Lung (tissue), 12 donors: Measurements from ENCODE around the gene SYNPR. TPM values are rescaled to one million over a fixed set of nuclear protein-coding genes. Genes with fewer than 3 reads are reported as not detected.

ENCODE experiments used
- ATAC-seq: fragments of 200-7000 bp; cut with Tn5 transposase; one replicate; pipeline ENCODE4 v1.9.1; 2020; ENCODE audit warnings: moderate number of reproducible peaks; ENCODE audit not compliant: insufficient read depth, low FRiP score
- DNase-seq, 3 donors: peaks; one replicate each; pipeline ENCODE4 v3.0.0-alpha.2; 2013 to 2017
- H3K27ac ChIP-seq, 2 donors: one replicate each; pipeline ENCODE4 v1.5.1; 2013; ENCODE audit warnings: mild to moderate bottlenecking in 2 of 2, moderate library complexity in 2 of 2, control low read depth in 1 of 2, inconsistent platforms in 1 of 2, low read depth in 1 of 2, low read length in 1 of 2
- H3K27me3 ChIP-seq, 3 donors: one replicate each; pipeline ENCODE4 v1.5.1; 2013; ENCODE audit warnings: low read length in 2 of 3; ENCODE audit not compliant: control insufficient read depth in 3 of 3, insufficient read depth in 3 of 3
- H3K36me3 ChIP-seq, 4 donors: one replicate each; pipeline ENCODE4 v1.5.1; 2013; ENCODE audit warnings: low read length in 4 of 4, mild to moderate bottlenecking in 1 of 4, moderate library complexity in 1 of 4; ENCODE audit not compliant: control insufficient read depth in 4 of 4, insufficient read depth in 4 of 4
- H3K4me1 ChIP-seq, 5 donors: one replicate each; pipeline ENCODE4 v1.5.1; 2013; ENCODE audit warnings: low read length in 5 of 5, mild to moderate bottlenecking in 2 of 5, moderate library complexity in 1 of 5; ENCODE audit not compliant: control insufficient read depth in 5 of 5, insufficient read depth in 5 of 5
- H3K4me3 ChIP-seq: one replicate; pipeline ENCODE4 v1.5.1; 2013; ENCODE audit warnings: mild to moderate bottlenecking, control low read depth, moderate library complexity
- H3K9ac ChIP-seq, 2 donors: one replicate each; pipeline ENCODE4 v1.5.1; 2013; ENCODE audit warnings: low read length in 2 of 2, control low read depth in 1 of 2; ENCODE audit not compliant: insufficient read depth in 1 of 2
- H3K9me3 ChIP-seq, 4 donors: one replicate each; pipeline ENCODE4 v1.5.1; 2013; ENCODE audit warnings: low read length in 3 of 4, mild to moderate bottlenecking in 1 of 4, moderate library complexity in 1 of 4; ENCODE audit not compliant: control insufficient read depth in 4 of 4, insufficient read depth in 3 of 4
- WGBS, 2 donors: extraction: QIAGEN DNeasy Blood & Tissue Kit; methylation state at CpG; one replicate each; pipeline ENCODE4 v1.1.7; 2013; 5-methylcytosine and 5-hydroxymethylcytosine counted together
- polyA plus RNA-seq, 2 donors: library from polyadenylated mRNA; stranded (reverse); fragments of 200-250 nt; gene quantifications; one replicate each; pipeline ENCODE4 v1.2.1, GENCODE V29; 2013
- total RNA-seq, 2 donors: library from RNA; depleted of rRNA in 1 of 2; stranded (reverse); fragments of >200 nt in 1 of 2; gene quantifications; one replicate each; pipeline ENCODE4 v1.2.1, GENCODE V29; 2014 to 2021
- TF ChIP-seq, protein P1 (sequence below): IDR thresholded peaks from 2 replicates; pipeline ENCODE4 v1.5.1; 2012; ENCODE audit warnings: mild to moderate bottlenecking; ENCODE audit errors: control extremely low read depth, extremely low read depth
- donor health status: control.
- donor health status: control.
- donor health status: Bipolar disorder and iron deficiency.
- donor health status: healthy.
- donor health status: DM: yes; HTN: yes; CAD: no.

Gene SYNPR
- total and polyA plus RNA-seq, 4 donors: 0.43 TPM; not detected in 3

DNA sequence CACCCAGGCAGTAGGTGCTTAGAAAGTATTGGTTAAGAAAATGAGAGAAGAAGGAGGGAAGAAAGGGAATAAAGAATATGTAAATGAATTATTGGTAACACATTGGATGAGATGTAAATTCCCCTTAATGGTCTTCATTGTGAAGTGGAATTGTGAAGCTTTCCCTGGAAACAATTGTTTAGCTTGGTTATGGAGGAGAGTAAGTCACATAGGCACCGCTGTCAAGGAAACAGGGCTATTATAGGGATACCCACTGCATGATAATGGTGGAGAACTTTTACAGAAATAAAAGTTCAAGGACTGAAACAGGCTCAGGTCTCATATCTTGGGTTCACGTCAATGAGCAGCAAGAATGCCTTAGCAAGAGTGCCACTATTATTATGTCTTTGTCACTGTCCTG, 9.5 kb downstream of the SYNPR start:
- WGBS, 2 donors: 84 to 94% methylated on average over 2 of the region's 2 CpGs
- no peak overlapping the region for H3K9ac ChIP-seq
- TF ChIP-seq, protein P1, sequence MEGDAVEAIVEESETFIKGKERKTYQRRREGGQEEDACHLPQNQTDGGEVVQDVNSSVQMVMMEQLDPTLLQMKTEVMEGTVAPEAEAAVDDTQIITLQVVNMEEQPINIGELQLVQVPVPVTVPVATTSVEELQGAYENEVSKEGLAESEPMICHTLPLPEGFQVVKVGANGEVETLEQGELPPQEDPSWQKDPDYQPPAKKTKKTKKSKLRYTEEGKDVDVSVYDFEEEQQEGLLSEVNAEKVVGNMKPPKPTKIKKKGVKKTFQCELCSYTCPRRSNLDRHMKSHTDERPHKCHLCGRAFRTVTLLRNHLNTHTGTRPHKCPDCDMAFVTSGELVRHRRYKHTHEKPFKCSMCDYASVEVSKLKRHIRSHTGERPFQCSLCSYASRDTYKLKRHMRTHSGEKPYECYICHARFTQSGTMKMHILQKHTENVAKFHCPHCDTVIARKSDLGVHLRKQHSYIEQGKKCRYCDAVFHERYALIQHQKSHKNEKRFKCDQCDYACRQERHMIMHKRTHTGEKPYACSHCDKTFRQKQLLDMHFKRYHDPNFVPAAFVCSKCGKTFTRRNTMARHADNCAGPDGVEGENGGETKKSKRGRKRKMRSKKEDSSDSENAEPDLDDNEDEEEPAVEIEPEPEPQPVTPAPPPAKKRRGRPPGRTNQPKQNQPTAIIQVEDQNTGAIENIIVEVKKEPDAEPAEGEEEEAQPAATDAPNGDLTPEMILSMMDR: no peak
- no peaks in the 10 kb centered on the region for H3K36me3 ChIP-seq
- DNase-seq (no peak), ATAC-seq (no peak)
- no peaks in the 10 kb centered on the region for H3K9me3 ChIP-seq
- no peak overlapping the region for H3K27ac ChIP-seq
- H3K4me1 ChIP-seq: no peaks in the 10 kb centered on the region
- H3K4me3 ChIP-seq: no peak overlapping the region
- H3K27me3 ChIP-seq: peaks cover 0 to 2% (median 0%) of the 10 kb centered on the region in 3 donors

DNA sequence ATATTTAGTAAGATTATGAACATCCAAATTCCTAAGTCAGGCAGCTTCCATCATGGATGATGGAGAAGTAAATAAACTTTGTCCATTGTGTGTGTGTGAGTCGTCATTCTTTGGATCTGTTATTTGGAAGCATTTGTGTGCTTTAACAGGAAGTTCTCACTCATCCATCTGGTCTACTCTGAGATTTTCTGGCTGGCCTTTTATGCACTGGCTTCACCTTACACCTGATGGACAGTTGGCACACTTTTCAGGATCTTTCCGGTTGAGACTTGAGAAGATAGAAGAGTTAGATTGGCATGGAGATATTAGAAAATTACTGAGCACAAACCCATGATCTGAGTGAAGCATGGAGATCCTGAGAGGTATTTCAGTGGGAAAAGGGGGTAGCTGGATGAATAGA, 12.6 kb downstream of the SYNPR start:
- Histone ChIP-seq H3K9ac (no peak overlapping the region), H3K27ac (no peak overlapping the region), H3K36me3 (no peaks in the 10 kb centered on the region), H3K4me3 (no peak overlapping the region), H3K27me3 (no peaks in the 10 kb centered on the region), H3K4me1 (no peaks in the 10 kb centered on the region), H3K9me3 (no peaks in the 10 kb centered on the region)
- DNase-seq (no peak), ATAC-seq (no peak)
- WGBS, 2 donors: 65 to 68% methylated on average over 2 of the region's 2 CpGs
- TF ChIP-seq, protein P1: no peak

DNA sequence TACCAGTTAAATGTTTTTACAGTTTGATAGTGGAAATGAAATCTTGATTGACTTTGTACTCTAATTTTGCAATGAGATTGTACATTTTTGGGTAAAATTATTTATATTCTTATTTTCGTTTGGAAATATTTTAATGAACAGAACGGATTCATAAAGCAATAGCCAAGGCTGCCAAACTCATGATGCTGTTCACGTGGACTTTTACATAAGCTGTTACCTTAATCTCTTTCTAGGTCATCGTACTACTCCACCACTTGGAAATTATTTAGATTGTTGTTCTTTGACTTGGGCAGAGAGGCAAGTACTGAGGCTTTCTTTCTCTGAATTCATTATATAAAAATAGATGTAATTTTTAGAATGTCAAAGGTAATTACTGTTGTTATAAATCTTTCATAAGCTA, 16.2 kb downstream of the SYNPR start:
- H3K4me3 ChIP-seq: no peak overlapping the region
- H3K36me3 ChIP-seq: no peaks in the 10 kb centered on the region
- TF ChIP-seq, protein P1: no peak
- H3K4me1 ChIP-seq: no peaks in the 10 kb centered on the region
- H3K9me3 ChIP-seq: no peaks in the 10 kb centered on the region
- DNase-seq (no peak), ATAC-seq (no peak)
- no peak overlapping the region for H3K27ac ChIP-seq
- H3K27me3 ChIP-seq: no peaks in the 10 kb centered on the region
- WGBS, 2 donors: 78 to 79% methylated on average over 4 of the region's 4 CpGs
- no peak overlapping the region for H3K9ac ChIP-seq

DNA sequence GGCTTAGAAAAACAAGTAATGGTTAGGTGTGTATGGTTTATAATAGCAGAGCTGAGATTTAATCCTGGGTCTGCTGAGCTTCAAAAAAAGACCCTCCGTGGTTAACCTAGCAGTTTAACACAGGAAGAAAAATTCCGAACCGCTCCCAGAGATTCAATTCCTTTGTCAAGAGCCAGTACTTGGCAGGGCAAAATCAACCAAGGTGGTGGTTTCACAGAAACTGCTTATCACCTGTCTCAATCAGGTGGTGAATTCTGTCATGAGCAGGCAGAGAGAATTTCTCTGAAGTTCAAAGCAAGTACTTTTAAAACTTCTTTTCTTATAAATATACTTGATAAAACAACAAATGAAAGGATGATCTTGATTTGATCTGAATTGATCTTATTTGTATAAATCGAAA, 17.2 kb downstream of the SYNPR start:
- Histone ChIP-seq H3K4me3 (no peak overlapping the region), H3K4me1 (no peaks in the 10 kb centered on the region), H3K27ac (no peak overlapping the region), H3K9me3 (no peaks in the 10 kb centered on the region), H3K9ac (no peak overlapping the region), H3K27me3 (no peaks in the 10 kb centered on the region), H3K36me3 (no peaks in the 10 kb centered on the region)
- ATAC-seq (no peak), DNase-seq (peak in 2 of 3 donors; percentile 4 to 62)
- WGBS, 2 donors: 41 to 54% methylated on average over 4 of the region's 4 CpGs
- TF ChIP-seq, protein P1: no peak
